ELF-1 (cell line): ENCODE results near the gene LRPPRC.

Experiments used
- DNase-seq: peaks from one replicate; pipeline ENCODE4 v3.0.0-alpha.2; 2016; ENCODE audit warnings: low read depth, low spot score

The LRPPRC gene

DNA sequence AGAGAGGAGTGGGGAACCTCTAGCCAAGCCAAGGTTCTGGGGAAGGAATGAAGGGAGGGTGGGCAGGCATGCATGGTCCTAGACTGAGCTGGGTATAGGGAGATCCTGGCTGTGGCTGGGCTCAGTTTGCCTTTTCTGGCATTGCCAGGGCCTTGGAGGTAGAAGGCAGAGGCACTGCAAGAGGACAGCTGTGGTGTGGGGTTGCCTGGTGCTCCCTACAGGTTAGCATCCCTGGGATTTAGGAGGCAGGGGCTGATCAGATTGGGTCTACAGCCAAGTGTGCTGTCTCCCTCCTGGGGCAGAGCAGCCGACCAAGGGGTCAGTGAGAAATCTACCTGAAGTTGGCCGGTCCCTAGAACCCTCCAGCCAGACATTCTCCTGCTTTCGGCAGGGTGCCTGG, 141.1 kb downstream of the LRPPRC start:
- DNase-seq = no peak

DNA sequence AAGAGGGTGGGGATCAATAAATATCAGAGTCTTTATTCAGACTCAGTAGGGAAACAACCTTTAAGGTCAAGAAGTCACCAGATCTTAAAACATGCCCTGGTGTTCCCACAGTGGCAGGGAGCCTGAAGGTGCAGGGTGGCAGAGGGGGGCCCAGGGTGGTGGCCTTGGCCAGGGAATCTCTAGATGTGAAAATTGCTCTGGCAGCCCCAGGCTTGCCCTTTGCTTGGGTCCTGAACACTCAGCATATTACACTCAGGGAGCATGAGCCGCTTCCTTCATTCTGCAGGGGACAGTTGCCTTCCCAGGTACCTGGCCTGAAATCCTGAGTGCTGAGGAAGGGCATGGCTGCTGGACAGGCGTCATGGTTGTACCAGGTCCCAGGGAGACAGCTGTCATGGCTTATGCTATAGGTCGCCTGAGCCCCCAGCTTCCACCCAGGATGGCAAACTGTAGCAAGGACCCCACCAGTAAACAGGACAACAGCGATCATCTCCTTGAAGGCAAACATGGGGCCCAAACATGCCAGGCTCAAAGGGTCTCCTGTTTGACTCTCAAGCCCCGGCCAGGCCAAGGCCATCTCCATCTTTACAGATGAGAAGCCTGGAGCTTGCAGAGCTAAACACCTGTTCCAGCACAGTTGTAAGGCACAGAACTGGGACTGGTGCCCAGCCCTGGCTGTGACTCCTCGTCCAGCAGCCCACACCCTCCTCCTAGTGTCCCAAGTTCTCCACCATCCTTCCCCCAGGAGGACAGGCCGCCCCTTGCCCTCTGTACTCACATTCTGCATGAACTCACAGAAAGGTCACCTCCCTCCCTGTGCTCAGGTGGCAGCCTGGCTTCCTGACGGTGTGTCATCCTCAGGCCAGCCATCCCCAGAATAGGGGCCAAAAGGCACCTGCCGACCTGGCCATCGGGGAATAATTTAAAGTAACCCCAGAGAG, 142.4 kb downstream of the LRPPRC start:
- DNase-seq = no peak

DNA sequence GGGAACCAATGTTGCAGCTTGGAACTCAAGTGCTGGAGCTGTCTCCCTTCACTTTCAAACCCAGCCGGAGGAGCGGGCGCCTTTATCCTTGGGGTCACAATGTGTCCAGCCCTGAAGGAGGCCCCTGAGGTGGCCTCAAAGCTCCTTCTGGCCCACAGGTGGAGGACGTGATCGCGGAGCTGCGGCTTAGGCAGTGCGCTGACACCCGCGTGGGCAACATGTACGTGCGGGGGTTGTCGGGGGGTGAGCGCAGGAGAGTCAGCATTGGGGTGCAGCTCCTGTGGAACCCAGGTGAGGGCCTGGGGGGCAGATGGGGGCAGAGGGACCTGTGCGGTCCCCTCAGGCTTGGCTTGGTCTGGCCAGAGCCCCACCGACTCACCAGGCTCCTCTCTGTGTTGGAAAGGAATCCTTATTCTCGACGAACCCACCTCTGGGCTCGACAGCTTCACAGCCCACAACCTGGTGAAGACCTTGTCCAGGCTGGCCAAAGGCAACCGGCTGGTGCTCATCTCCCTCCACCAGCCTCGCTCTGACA, 143.5 kb downstream of the LRPPRC start:
- no peak for DNase-seq

DNA sequence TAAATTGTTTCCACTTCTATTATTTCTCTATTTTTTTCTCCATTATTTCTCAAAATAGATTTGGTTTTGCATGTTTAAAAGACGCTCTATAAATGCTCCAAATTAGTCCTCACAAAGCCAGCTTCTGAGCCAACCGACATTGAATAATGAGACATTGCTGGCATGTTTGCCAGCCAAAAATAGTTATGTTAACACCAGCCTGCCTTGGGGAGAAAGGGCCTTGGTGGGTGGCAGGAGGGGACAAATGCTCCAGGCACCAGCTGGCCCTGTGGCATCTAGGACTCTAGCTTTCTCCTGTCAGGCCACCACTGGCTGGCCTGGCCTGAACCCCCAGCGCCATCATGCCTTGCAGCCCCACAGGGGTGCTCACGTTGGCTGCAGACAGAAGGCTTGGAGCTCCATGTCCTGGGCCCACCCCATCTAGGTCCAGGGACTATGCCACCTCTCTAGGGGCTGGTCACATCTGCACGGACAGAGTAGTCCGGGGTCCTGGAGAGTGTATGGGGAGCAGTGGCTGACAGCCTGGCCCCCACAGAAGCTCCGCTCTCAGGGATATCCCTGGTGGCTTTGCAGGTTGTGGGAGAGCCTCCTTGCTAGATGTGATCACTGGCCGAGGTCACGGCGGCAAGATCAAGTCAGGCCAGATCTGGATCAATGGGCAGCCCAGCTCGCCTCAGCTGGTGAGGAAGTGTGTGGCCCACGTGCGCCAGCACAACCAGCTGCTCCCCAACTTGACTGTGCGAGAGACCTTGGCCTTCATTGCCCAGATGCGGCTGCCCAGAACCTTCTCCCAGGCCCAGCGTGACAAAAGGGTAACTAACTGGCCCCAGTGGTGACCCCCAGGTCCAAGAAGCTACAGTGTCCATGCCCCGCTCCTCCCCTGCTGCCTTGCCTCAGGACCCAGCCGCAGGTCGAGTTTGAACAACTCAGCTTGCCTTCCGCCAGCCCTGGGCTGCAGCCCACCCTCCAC, 144.5 kb downstream of the LRPPRC start:
- DNase-seq = no peak

GRCh38 chr2:43848214-43848613, 147.6 kb downstream of the LRPPRC start:
- DNase-seq = no peak

GRCh38 chr2:43846140-43846793, 149.5 kb downstream of the LRPPRC start:
- DNase-seq = no peak

- no peak for DNase-seq
Measured at GRCh38 chr2:43845181-43845580, 150.6 kb downstream of the LRPPRC start.

DNA sequence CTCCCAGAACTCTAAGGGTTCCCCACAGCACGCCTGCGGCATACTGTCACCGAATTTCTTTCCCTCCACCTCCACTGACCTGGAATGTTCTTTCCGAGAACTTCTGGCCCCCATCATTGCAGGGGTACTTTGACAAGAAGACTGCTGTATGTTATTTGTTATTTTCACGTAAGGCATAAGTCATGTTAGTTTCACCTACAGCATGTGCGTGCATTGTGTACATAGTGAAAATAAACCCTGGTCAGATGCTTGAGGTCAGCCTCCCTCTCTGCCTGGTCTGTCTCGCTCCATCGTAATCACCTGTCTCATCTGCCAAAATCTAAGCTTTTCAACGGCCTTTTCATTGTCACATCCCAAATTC, 152.9 kb downstream of the LRPPRC start:
- DNase-seq = no peak

GRCh38 chr2:43841949-43842865, 153.6 kb downstream of the LRPPRC start:
- DNase-seq = no peak

GRCh38 chr2:43840965-43841364, 154.8 kb downstream of the LRPPRC start:
- no peak for DNase-seq

GRCh38 chr2:43839776-43840564, 155.8 kb downstream of the LRPPRC start:
- DNase-seq = no peak

DNA sequence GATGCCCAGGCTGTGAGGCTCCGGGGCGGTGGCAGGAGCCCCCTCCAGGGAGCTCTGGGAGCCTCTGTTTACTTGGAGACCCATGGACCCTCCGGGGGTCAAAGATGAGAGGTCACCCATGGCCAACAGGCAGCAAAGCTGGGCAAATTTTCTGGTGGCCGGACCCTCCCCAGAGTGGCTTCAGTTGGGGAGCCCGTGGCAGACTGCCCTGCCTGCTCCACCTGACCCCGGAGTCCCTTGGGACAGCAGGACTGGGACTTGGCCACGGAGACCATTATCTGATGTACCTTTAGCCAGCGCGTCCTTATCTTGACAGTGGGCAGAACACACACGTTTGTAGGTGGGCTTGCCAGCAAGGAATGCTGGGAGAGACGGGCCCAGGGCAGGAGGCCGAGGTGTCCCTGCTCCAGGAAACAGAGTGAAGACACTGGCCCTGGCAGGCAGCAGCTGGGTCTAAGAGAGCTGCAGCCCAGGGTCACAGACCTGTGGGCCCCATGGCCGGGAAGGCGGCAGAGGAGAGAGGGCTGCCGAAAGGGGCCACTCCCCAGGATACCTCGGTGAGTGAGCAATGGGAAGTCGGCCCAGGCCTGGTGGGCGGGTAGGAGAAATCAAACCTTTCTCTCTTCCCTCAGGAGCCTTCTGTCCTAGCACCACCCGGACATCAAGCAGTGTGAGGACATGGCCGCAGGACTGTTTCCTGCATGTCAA, 157.1 kb downstream of the LRPPRC start, which contains the start of the genes ABCG5 and ABCG8:
Gene ABCG5 (minus strand): TSS at position 280 of the 708 bp plus-strand sequence. CDS start 160 bp downstream, at position 120.
Gene ABCG8 (plus strand): TSS at position 412 of the 708 bp plus-strand sequence. CDS start 83 bp downstream, at position 495.
- no peak for DNase-seq

DNA sequence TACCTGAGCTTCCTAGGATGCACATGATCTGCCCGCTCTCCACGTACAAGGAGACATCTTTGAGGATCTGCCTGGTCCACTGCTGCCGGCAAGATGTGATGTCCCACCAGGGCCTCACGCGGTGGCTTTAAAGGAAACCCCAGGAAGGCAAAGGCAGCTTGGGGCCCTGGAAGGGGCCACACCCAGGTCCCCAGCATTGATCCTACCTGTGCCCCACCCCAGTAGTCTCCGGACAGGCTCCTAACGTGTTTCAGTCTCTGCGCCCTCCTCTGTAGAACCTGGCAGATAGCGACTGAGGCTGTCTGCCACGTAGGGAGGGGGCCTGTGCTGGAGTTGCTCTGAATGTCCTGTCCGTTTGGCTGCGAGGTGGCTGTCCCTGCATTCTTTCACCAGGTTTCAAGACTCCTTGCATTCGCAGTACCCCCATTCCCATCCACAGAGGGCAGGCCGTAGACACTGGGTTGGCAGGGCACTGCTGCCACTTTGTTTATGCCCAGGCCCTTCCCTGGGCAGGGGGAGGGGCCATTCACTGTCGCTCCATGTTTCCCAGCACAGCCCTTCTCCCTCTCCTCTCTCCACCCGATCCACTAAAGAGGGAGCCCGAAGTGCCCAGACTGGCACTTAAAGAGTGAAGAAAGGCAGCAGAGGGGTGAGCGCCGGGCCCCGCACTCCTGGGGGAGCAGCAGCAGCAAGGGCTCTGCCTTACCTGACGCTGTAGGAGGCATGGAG, 157.8 kb downstream of the LRPPRC start:
- DNase-seq = no peak

- no peak for DNase-seq
Measured at GRCh38 chr2:43837033-43837432, 158.8 kb downstream of the LRPPRC start.
